ENCODE results near the gene EIF4E3. TPM values are rescaled to one million over a fixed set of nuclear protein-coding genes. Genes with fewer than 3 reads are reported as not detected.

The EIF4E3 gene
- total RNA-seq, 1 experiment from 2014 or later = not detected

DNA sequence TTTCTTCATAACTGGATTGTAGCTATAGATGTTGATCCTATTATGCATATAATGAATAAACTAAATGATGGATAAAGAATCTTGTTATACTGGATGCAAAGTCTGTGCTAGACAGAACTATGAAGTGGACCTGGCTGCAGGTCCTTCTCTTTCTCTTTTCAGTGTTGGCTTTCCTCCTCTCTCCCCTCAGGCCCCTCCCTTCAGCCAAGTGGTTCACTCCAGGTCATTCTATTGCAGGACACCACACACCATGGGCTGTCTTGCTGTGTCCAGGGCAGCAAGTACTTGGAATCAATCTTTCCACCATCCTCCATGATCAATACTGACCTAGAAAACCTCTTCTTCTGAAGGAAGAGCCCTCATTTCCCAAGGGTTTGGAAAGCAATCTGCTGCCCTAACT is 20.3 kb downstream of the EIF4E3 start:
- no peaks in the 10 kb centered on the region for H3K36me3 ChIP-seq (ENCODE audit: insufficient read depth, low read length)
- H3K4me2 ChIP-seq (ENCODE audit: low read depth, low read length, poor library complexity, severe bottlenecking) = no peak overlapping the region
- no peak overlapping the region for H3K27ac ChIP-seq (ENCODE audit: low read length)
- DNase-seq = no peak
- no peak overlapping the region for H3K9ac ChIP-seq (ENCODE audit: low read length)
- no peak overlapping the region for H2AFZ ChIP-seq (ENCODE audit: low read length)
- no peaks in the 10 kb centered on the region for H3K27me3 ChIP-seq (ENCODE audit: low read length)
- H4K20me1 ChIP-seq (ENCODE audit: insufficient read depth, low read depth, low read length) = no peaks in the 10 kb centered on the region
- no peaks in the 10 kb centered on the region for H3K79me2 ChIP-seq (ENCODE audit: low read length)
- no peaks in the 10 kb centered on the region for H3K9me2 ChIP-seq (replicated peaks; ENCODE audit: insufficient read depth, low read length)
- no peaks in the 10 kb centered on the region for H3K9me3 ChIP-seq (ENCODE audit: low read length)
- H3K4me1 ChIP-seq (ENCODE audit: low read length) = no peaks in the 10 kb centered on the region
- no peak overlapping the region for H3K4me3 ChIP-seq (ENCODE audit: low read length)

- no peak for DNase-seq
- Histone ChIP-seq H3K27ac (ENCODE audit: low read length) (no peak overlapping the region), H2AFZ (ENCODE audit: low read length) (no peak overlapping the region), H3K9ac (ENCODE audit: low read length) (no peak overlapping the region), H3K4me2 (ENCODE audit: low read depth, low read length, poor library complexity, severe bottlenecking) (no peak overlapping the region), H3K36me3 (ENCODE audit: insufficient read depth, low read length) (no peaks in the 10 kb centered on the region), H3K9me2 (replicated peaks; ENCODE audit: insufficient read depth, low read length) (no peaks in the 10 kb centered on the region), H3K4me3 (ENCODE audit: low read length) (no peak overlapping the region), H3K9me3 (ENCODE audit: low read length) (no peaks in the 10 kb centered on the region), H3K4me1 (ENCODE audit: low read length) (no peaks in the 10 kb centered on the region), H3K27me3 (ENCODE audit: low read length) (no peaks in the 10 kb centered on the region), H3K79me2 (ENCODE audit: low read length) (no peaks in the 10 kb centered on the region), H4K20me1 (ENCODE audit: insufficient read depth, low read depth, low read length) (no peaks in the 10 kb centered on the region)
These were observed 21.4 kb downstream of the EIF4E3 start for GRCh38 chr3:71703797-71704196.

DNA sequence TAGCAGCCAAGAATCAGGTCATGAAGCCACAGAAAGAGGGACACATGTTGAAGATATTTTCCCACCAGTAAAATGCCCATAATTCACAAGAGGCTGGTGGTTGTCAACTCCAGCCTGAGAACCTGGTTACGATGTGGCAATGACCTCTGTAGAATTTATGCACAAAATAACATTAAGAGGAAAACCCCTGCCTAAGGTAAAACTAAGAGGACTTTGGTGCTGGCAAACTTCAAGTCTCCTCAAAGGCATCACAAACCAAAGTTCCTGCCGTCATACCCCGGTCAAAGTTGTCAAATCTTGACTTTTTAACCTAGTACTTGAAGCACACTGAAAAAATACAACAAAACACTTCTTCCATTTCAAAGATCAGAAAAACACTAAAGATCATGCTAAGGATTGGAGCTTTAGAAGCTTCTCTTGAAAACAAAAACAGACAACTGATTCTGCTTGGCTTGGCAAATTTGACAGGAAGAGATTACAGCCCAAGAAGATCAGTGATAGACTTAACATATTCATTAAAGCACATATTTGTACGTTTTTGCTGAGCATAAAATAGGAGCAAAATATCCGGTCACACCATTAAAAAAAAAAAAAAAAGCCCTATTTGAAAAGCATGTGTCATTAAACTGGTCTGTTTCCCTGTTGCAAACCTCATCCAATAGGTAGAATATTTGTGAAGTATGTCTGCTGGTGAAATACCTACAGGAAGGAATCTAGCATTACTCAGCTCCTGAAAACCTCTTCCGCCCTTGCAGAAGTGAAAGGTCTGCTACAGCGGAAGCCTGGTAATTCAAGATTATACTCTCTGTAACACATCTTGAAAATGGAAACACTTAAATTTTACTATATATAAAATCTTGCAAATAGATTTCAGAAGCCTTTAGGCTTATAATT is 22.8 kb downstream of the EIF4E3 start:
- no peaks in the 10 kb centered on the region for H3K79me2 ChIP-seq (ENCODE audit: low read length)
- H3K27ac ChIP-seq (ENCODE audit: low read length) = no peak overlapping the region
- no peaks in the 10 kb centered on the region for H3K4me1 ChIP-seq (ENCODE audit: low read length)
- H4K20me1 ChIP-seq (ENCODE audit: insufficient read depth, low read depth, low read length) = no peaks in the 10 kb centered on the region
- no peak for DNase-seq
- no peaks in the 10 kb centered on the region for H3K27me3 ChIP-seq (ENCODE audit: low read length)
- no peak overlapping the region for H2AFZ ChIP-seq (ENCODE audit: low read length)
- H3K9ac ChIP-seq (ENCODE audit: low read length) = no peak overlapping the region
- no peaks in the 10 kb centered on the region for H3K9me2 ChIP-seq (replicated peaks; ENCODE audit: insufficient read depth, low read length)
- H3K4me2 ChIP-seq (ENCODE audit: low read depth, low read length, poor library complexity, severe bottlenecking) = no peak overlapping the region
- no peak overlapping the region for H3K4me3 ChIP-seq (ENCODE audit: low read length)
- H3K36me3 ChIP-seq (ENCODE audit: insufficient read depth, low read length) = no peaks in the 10 kb centered on the region
- no peaks in the 10 kb centered on the region for H3K9me3 ChIP-seq (ENCODE audit: low read length)

- no peaks in the 10 kb centered on the region for H4K20me1 ChIP-seq (ENCODE audit: insufficient read depth, low read depth, low read length)
- H2AFZ ChIP-seq (ENCODE audit: low read length) = no peak overlapping the region
- H3K36me3 ChIP-seq (ENCODE audit: insufficient read depth, low read length) = no peaks in the 10 kb centered on the region
- H3K9me2 ChIP-seq (replicated peaks; ENCODE audit: insufficient read depth, low read length) = no peaks in the 10 kb centered on the region
- no peak overlapping the region for H3K4me2 ChIP-seq (ENCODE audit: low read depth, low read length, poor library complexity, severe bottlenecking)
- H3K27ac ChIP-seq (ENCODE audit: low read length) = no peak overlapping the region
- H3K9me3 ChIP-seq (ENCODE audit: low read length) = no peaks in the 10 kb centered on the region
- DNase-seq = no peak
- no peaks in the 10 kb centered on the region for H3K79me2 ChIP-seq (ENCODE audit: low read length)
- H3K27me3 ChIP-seq (ENCODE audit: low read length) = no peaks in the 10 kb centered on the region
- H3K4me3 ChIP-seq (ENCODE audit: low read length) = no peak overlapping the region
- no peaks in the 10 kb centered on the region for H3K4me1 ChIP-seq (ENCODE audit: low read length)
- no peak overlapping the region for H3K9ac ChIP-seq (ENCODE audit: low read length)
These were observed 23.9 kb downstream of the EIF4E3 start for GRCh38 chr3:71701251-71701762.

- Histone ChIP-seq H3K9me3 (ENCODE audit: low read length) (no peaks in the 10 kb centered on the region), H3K9me2 (replicated peaks; ENCODE audit: insufficient read depth, low read length) (no peaks in the 10 kb centered on the region), H3K9ac (ENCODE audit: low read length) (no peak overlapping the region), H3K36me3 (ENCODE audit: insufficient read depth, low read length) (no peaks in the 10 kb centered on the region), H3K4me3 (ENCODE audit: low read length) (no peak overlapping the region), H3K27ac (ENCODE audit: low read length) (no peak overlapping the region), H3K27me3 (ENCODE audit: low read length) (no peaks in the 10 kb centered on the region), H2AFZ (ENCODE audit: low read length) (no peak overlapping the region), H4K20me1 (ENCODE audit: insufficient read depth, low read depth, low read length) (no peaks in the 10 kb centered on the region), H3K4me1 (ENCODE audit: low read length) (no peaks in the 10 kb centered on the region), H3K79me2 (ENCODE audit: low read length) (no peaks in the 10 kb centered on the region), H3K4me2 (ENCODE audit: low read depth, low read length, poor library complexity, severe bottlenecking) (no peak overlapping the region)
- DNase-seq = no peak
These were observed 30.2 kb downstream of the EIF4E3 start for GRCh38 chr3:71695000-71695482.

- Histone ChIP-seq H3K9ac (ENCODE audit: low read length) (no peak overlapping the region), H2AFZ (ENCODE audit: low read length) (no peak overlapping the region), H3K79me2 (ENCODE audit: low read length) (no peaks in the 10 kb centered on the region), H3K9me2 (replicated peaks; ENCODE audit: insufficient read depth, low read length) (no peaks in the 10 kb centered on the region), H3K27me3 (ENCODE audit: low read length) (no peaks in the 10 kb centered on the region), H3K4me2 (ENCODE audit: low read depth, low read length, poor library complexity, severe bottlenecking) (no peak overlapping the region), H3K36me3 (ENCODE audit: insufficient read depth, low read length) (no peaks in the 10 kb centered on the region), H3K27ac (ENCODE audit: low read length) (no peak overlapping the region), H3K4me1 (ENCODE audit: low read length) (no peaks in the 10 kb centered on the region), H3K9me3 (ENCODE audit: low read length) (no peaks in the 10 kb centered on the region), H4K20me1 (ENCODE audit: insufficient read depth, low read depth, low read length) (no peaks in the 10 kb centered on the region), H3K4me3 (ENCODE audit: low read length) (no peak overlapping the region)
- DNase-seq = no peak
These were observed 30.7 kb downstream of the EIF4E3 start for GRCh38 chr3:71694358-71694999.

- no peak overlapping the region for H3K9ac ChIP-seq (ENCODE audit: low read length)
- no peaks in the 10 kb centered on the region for H3K9me3 ChIP-seq (ENCODE audit: low read length)
- H2AFZ ChIP-seq (ENCODE audit: low read length) = no peak overlapping the region
These were observed 31.6 kb downstream of the EIF4E3 start for GRCh38 chr3:71693641-71694040.

GRCh38 chr3:71692139-71692538 is 33.1 kb downstream of the EIF4E3 start:
- Histone ChIP-seq H3K27ac (ENCODE audit: low read length) (no peak overlapping the region), H3K4me3 (ENCODE audit: low read length) (no peak overlapping the region), H2AFZ (ENCODE audit: low read length) (no peak overlapping the region), H3K4me2 (ENCODE audit: low read depth, low read length, poor library complexity, severe bottlenecking) (no peak overlapping the region), H3K9ac (ENCODE audit: low read length) (no peak overlapping the region), H3K9me2 (replicated peaks; ENCODE audit: insufficient read depth, low read length) (no peaks in the 10 kb centered on the region), H3K36me3 (ENCODE audit: insufficient read depth, low read length) (no peaks in the 10 kb centered on the region), H3K9me3 (ENCODE audit: low read length) (no peaks in the 10 kb centered on the region), H3K27me3 (ENCODE audit: low read length) (no peaks in the 10 kb centered on the region), H3K4me1 (ENCODE audit: low read length) (no peaks in the 10 kb centered on the region), H3K79me2 (ENCODE audit: low read length) (no peaks in the 10 kb centered on the region), H4K20me1 (ENCODE audit: insufficient read depth, low read depth, low read length) (no peaks in the 10 kb centered on the region)
- no peak for DNase-seq

More at GRCh38 chr3:71693641-71694040, 31.6 kb downstream of the EIF4E3 start:
- no peaks in the 10 kb centered on the region for H4K20me1 ChIP-seq (ENCODE audit: insufficient read depth, low read depth, low read length)
- no peaks in the 10 kb centered on the region for H3K9me2 ChIP-seq (replicated peaks; ENCODE audit: insufficient read depth, low read length)
- no peak overlapping the region for H3K4me3 ChIP-seq (ENCODE audit: low read length)
- no peak for DNase-seq
- H3K27me3 ChIP-seq (ENCODE audit: low read length) = no peaks in the 10 kb centered on the region
- no peak overlapping the region for H3K4me2 ChIP-seq (ENCODE audit: low read depth, low read length, poor library complexity, severe bottlenecking)
- no peaks in the 10 kb centered on the region for H3K36me3 ChIP-seq (ENCODE audit: insufficient read depth, low read length)
- no peak overlapping the region for H3K27ac ChIP-seq (ENCODE audit: low read length)
- H3K4me1 ChIP-seq (ENCODE audit: low read length) = no peaks in the 10 kb centered on the region
- no peaks in the 10 kb centered on the region for H3K79me2 ChIP-seq (ENCODE audit: low read length)
